ENCODE data around the gene MFSD11.

GRCh38 chr17:76791053-76791980 is 53.4 kb downstream of the MFSD11 start:
- no peak for TF ChIP-seq CTCF (IDR thresholded peaks at IDR 0.05; ENCODE audit: extremely low read depth in 1 of 2, insufficient read depth in 1 of 2, low read depth in 1 of 2, low read length in 2 of 2)
- peak; percentile 64 for TF ChIP-seq JUN (IDR thresholded peaks at IDR 0.05; ENCODE audit: borderline replicate concordance, insufficient read depth, insufficient read length, low read depth)
- no peak for TF ChIP-seq POLR2AphosphoS5 (IDR thresholded peaks at IDR 0.05; ENCODE audit: insufficient read depth, low read depth, low read length)
- TF ChIP-seq POLR2A (IDR thresholded peaks at IDR 0.05; ENCODE audit: low read depth, low read length): no peak
- TF ChIP-seq EZH2 (IDR thresholded peaks at IDR 0.05; ENCODE audit: borderline replicate concordance, low read depth, low read length, severe bottlenecking): no peak
- no peak for TF ChIP-seq MYC (IDR thresholded peaks at IDR 0.05; ENCODE audit: low read depth, low read length)
